Effector CD8-positive, alpha-beta T cell (primary cell): Measurements from ENCODE around the gene RTP5.

Source experiments
- DNase-seq: peaks from one replicate; lab custom pipeline; 2025; lab: John Stamatoyannopoulos, UW

The RTP5 gene

GRCh38 chr2:241857572-241858121, 11.9 kb upstream of the RTP5 start:
- DNase-seq, result no peak

GRCh38 chr2:241858206-241859016, 11.1 kb upstream of the RTP5 start, which contains the start of gene PDCD1:
Gene PDCD1, minus strand, starts transcription at chr2:241858894. Its CDS starts 56 bp downstream, at chr2:241858838.
- DNase-seq, result no peak

- DNase-seq, result no peak
These were observed 10.5 kb upstream of the RTP5 start for GRCh38 chr2:241859017-241859435.

GRCh38 chr2:241859436-241860183, 9.9 kb upstream of the RTP5 start:
- no peak for DNase-seq

GRCh38 chr2:241860184-241861078, 9.1 kb upstream of the RTP5 start:
- no peak for DNase-seq

GRCh38 chr2:241861264-241861663, 8.3 kb upstream of the RTP5 start:
- no peak for DNase-seq

GRCh38 chr2:241862093-241862492, 7.4 kb upstream of the RTP5 start:
- DNase-seq, result no peak

- no peak for DNase-seq
These were observed 6.6 kb upstream of the RTP5 start for GRCh38 chr2:241862775-241863535.

GRCh38 chr2:241863536-241863954, 6.0 kb upstream of the RTP5 start:
- DNase-seq, result no peak

- no peak for DNase-seq
These were observed 5.2 kb upstream of the RTP5 start for GRCh38 chr2:241864168-241864849.

GRCh38 chr2:241864850-241865213, 4.7 kb upstream of the RTP5 start:
- no peak for DNase-seq

GRCh38 chr2:241865416-241865956, 4.0 kb upstream of the RTP5 start:
- no peak for DNase-seq

- no peak for DNase-seq
These were observed 3.4 kb upstream of the RTP5 start for GRCh38 chr2:241865957-241866789.

- no peak for DNase-seq
These were observed 2.5 kb upstream of the RTP5 start for GRCh38 chr2:241866790-241867645.

GRCh38 chr2:241867776-241868420, 1.6 kb upstream of the RTP5 start:
- DNase-seq, result peak; percentile 28

GRCh38 chr2:241868661-241869081, 858 bp upstream of the RTP5 start:
- no peak for DNase-seq

GRCh38 chr2:241870081-241870541, 582 bp downstream of the RTP5 start:
- DNase-seq, result no peak
